ENCODE results near the gene RAB17.

The RAB17 gene

GRCh38 chr2:237604391-237604790 is 13.9 kb upstream of the RAB17 start:
- DNase-seq (ENCODE audit: insufficient read length), result no peak
- TF ChIP-seq POLR2AphosphoS5 (IDR thresholded peaks at IDR 0.05; ENCODE audit: low read depth, low read length) (no peak), TAF1 (IDR thresholded peaks at IDR 0.05; ENCODE audit: borderline replicate concordance, low read depth, low read length) (no peak), POLR2A (IDR thresholded peaks at IDR 0.05; ENCODE audit: low read depth, low read length) (no peak)
- FAIRE-seq, result no peak

DNA sequence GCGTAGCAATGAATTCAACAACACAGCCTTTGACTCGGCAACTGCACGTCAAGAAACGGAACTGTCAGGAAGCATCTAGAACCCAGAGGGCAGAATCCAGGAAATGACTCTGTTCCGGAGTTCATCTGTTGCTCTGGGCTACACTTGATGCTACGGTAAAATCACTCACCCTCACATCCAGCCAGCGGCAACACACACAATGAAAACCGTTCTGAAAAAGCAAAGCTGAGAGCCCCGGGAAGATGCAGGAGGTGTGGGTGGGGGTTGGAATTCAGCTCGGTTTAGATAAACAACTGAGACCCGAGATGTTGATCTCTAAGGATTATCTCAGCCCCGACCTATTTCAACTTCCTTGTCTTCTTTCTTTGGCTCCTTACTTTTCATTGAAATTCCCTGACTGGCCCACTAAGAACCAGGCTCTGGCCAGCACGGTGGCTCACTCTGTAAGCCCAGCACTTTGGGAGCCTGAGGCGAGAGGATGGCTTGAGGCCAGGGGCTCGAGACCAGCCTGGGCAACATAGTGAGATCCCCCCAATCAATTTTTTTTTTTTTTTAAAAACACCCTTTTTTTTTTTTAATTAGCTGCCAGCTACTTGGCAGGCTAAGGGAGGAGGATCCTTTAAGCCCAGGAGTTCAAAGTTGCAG is 13.3 kb upstream of the RAB17 start:
- DNase-seq (ENCODE audit: insufficient read length), result peak; percentile 44
- FAIRE-seq, result peak; percentile 64
- TF ChIP-seq TAF1 (IDR thresholded peaks at IDR 0.05; ENCODE audit: borderline replicate concordance, low read depth, low read length), result no peak
- TF ChIP-seq POLR2A (IDR thresholded peaks at IDR 0.05; ENCODE audit: low read depth, low read length), result no peak
- TF ChIP-seq POLR2AphosphoS5 (IDR thresholded peaks at IDR 0.05; ENCODE audit: low read depth, low read length), result no peak

DNA sequence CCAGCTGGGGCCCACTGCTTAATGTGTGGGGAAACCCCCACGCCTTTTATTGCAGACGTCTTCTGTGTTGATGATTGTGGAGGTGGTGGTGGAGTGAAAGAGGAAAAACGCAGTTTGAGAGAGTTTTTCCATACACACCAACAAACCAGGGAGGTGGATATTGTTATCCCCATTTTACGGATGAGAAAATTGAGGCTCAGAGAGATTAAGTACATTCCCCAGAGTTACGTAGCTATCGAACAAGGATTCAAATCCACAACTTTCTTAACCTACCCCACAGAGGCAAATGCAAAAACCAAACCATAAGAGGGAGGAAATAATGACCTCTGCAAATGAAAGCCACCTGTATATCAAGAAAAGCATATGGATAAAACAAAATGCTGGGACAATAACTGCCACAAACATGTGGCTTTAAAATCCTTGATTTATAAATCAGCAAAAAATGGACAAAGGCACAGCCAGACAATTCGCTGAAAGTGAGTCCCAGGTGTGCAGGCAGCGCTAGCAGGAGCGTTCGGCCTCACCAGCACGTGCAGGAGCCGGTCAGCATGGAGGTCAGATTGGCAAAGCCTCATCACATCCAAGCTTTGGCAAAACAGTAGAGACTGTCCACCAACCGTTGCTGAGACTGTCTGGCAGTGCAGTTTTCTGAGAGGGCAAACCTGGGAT is 12.6 kb upstream of the RAB17 start:
- DNase-seq (ENCODE audit: insufficient read length), result no peak
- no peak for TF ChIP-seq POLR2AphosphoS5 (IDR thresholded peaks at IDR 0.05; ENCODE audit: low read depth, low read length)
- FAIRE-seq, result no peak

GRCh38 chr2:237602409-237602808 is 11.9 kb upstream of the RAB17 start:
- FAIRE-seq, result no peak
- TF ChIP-seq POLR2AphosphoS5 (IDR thresholded peaks at IDR 0.05; ENCODE audit: low read depth, low read length), result no peak
- no peak for TF ChIP-seq TAF1 (IDR thresholded peaks at IDR 0.05; ENCODE audit: borderline replicate concordance, low read depth, low read length)
- no peak for TF ChIP-seq POLR2A (IDR thresholded peaks at IDR 0.05; ENCODE audit: low read depth, low read length)
- no peak for DNase-seq (ENCODE audit: insufficient read length)

DNA sequence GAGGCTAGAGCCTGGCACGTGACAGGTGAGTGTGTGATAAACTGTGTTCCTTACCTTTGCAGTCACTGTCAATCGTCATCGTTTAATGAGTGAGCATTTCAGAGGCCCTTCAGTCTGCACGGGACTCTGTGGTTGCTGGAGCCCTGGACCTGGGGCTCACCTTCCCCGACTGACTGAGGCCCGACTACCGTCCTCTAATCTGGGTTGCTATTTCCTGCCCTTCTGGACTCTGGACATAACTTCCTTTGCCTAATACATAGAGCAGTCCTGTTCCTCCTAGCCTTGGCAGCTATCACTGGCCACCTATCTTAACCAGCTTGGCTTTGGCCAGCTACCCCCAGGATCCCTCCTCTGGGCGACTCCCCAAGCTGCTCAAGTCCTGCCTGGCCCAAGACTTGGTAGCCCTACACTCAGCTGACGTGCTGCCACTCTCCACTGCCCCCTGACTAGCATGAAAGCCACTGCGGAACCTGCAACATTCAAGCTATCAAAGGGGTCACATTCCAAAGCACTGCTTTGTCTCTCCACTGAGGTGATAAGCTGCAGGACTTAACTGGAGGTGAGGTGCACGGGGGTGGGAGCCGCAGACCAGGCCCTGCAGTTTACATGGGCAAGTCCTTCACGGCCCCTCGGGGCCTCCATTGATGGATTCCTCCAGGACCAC is 11.1 kb upstream of the RAB17 start:
- FAIRE-seq, result no peak
- TF ChIP-seq POLR2AphosphoS5 (IDR thresholded peaks at IDR 0.05; ENCODE audit: low read depth, low read length), result no peak
- no peak for TF ChIP-seq POLR2A (IDR thresholded peaks at IDR 0.05; ENCODE audit: low read depth, low read length)
- TF ChIP-seq TAF1 (IDR thresholded peaks at IDR 0.05; ENCODE audit: borderline replicate concordance, low read depth, low read length), result no peak
- DNase-seq (ENCODE audit: insufficient read length), result no peak

DNA sequence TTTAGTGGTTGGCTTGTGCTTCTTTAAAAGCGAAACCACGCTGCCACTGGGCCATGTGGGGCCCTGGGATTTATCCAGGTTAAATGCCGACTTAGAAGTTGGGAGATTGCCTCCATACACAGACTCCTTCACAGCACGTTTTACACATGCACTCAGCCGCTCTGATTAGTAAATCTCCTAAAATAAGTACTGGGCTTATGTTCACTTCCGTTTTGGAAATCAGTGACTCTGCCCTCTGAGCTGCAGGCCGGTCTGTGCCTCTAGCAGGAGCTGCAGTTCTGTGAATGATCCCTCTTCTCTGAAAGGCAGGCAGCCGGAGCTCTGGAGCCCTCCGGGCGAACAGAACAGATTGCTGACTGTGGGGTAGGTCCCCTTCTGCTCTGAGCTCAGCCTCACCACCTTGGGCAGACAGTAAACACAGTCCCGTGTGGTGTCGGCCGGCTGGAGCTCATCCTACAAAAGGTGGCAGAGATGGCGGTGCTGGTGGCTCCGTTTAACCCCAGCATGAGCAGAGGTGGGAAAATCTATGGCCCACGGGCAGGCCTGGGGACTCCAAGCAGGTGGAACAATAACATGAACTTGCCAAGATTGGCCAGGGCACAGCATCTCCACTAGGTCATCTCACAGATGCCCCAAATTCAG is 9.8 kb upstream of the RAB17 start:
- no peak for FAIRE-seq
- TF ChIP-seq POLR2A (IDR thresholded peaks at IDR 0.05; ENCODE audit: low read depth, low read length) (no peak), TAF1 (IDR thresholded peaks at IDR 0.05; ENCODE audit: borderline replicate concordance, low read depth, low read length) (no peak), POLR2AphosphoS5 (IDR thresholded peaks at IDR 0.05; ENCODE audit: low read depth, low read length) (no peak)
- no peak for DNase-seq (ENCODE audit: insufficient read length)

DNA sequence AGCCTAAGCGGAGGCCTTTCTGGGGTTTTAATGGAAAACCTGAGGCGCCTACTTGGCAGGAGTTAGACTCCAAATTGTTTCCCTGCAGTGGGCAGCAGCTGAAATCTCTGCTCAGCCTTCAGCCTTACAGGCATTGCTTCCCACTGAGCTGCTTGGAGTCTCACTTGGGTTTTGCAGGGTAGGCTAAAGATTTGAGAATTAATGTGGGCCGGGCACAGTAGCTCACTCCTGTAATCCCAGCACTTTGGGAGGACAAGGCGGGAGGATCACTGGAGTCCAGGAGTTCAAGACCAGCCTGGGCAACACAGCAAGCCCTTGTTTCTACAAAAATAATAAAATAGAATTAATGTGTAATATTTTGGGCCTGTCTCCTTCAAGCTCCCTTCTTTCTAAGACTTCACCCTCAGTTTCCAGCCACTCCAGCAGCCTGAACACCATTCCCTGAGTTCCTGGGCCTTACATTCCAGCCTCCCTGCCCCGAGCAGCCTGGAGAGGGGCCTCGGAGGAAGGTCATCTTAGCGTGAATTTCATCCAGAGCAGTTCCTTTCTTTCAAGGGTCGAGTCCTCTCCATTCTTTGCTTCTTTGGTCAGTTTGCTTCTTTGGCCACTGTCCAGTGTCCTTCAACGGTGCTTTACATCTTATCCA is 9.1 kb upstream of the RAB17 start:
- peak; percentile 46 for FAIRE-seq
- no peak for DNase-seq (ENCODE audit: insufficient read length)
- TF ChIP-seq POLR2AphosphoS5 (IDR thresholded peaks at IDR 0.05; ENCODE audit: low read depth, low read length) (no peak), POLR2A (IDR thresholded peaks at IDR 0.05; ENCODE audit: low read depth, low read length) (no peak), TAF1 (IDR thresholded peaks at IDR 0.05; ENCODE audit: borderline replicate concordance, low read depth, low read length) (no peak)

- no peak for TF ChIP-seq POLR2AphosphoS5 (IDR thresholded peaks at IDR 0.05; ENCODE audit: low read depth, low read length)
- no peak for TF ChIP-seq TAF1 (IDR thresholded peaks at IDR 0.05; ENCODE audit: borderline replicate concordance, low read depth, low read length)
- TF ChIP-seq POLR2A (IDR thresholded peaks at IDR 0.05; ENCODE audit: low read depth, low read length), result no peak
- FAIRE-seq, result no peak
- no peak for DNase-seq (ENCODE audit: insufficient read length)
Observed at GRCh38 chr2:237598468-237599208, 8.1 kb upstream of the RAB17 start.

DNA sequence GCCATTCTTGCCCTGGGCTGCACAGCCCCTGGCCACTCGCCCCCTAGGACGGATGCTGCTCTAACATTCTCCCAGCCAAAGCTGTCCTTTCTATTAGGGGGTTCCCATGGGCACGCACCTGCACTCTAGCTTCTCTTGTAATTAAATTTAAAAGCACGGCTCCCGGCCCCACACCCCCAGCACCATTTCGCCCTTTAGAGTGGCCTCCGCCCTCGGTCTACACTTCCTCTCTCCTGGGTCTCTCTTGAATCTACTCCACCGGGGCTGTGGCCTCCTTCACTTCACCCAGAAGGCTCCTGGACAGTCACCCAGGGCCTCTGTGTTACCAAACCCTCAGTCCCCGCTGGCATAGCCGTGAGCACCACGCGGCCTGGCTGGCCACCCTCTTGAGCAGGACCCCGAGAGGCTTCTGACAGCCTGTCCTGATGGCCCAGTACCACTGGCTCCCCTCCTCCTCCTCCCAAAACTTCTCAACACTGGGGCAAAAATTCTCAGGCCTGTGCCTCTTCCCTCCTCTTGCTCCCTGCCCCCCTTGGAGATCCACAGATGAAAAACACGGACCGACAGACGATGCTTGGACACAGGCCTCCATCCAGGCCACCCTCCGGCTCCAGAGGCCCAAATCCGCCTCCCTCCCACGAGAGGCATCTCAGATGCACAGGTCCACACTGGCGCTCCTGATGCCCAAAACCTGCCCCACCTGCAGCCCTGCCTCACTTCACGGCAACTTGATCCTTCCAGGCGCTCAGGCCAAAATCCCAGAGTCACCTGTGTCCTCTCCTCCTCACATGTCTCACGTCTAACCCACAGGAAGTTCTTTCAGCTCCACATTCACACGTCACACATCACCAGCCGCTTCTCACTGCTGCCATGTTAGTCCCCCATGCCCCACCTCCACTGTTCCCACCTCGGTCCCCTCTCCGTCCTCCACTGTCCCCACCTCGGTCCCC is 6.9 kb upstream of the RAB17 start:
- DNase-seq (ENCODE audit: insufficient read length) (no peak), FAIRE-seq (no peak)
- TF ChIP-seq POLR2AphosphoS5 (IDR thresholded peaks at IDR 0.05; ENCODE audit: low read depth, low read length) (no peak), POLR2A (IDR thresholded peaks at IDR 0.05; ENCODE audit: low read depth, low read length) (no peak), TAF1 (IDR thresholded peaks at IDR 0.05; ENCODE audit: borderline replicate concordance, low read depth, low read length) (no peak)
